Esophagus muscularis mucosa (tissue), 4 donors: ENCODE data around the gene SPOCK3.

Experiments used
- CTCF ChIP-seq, 3 experiments: fragments of 200-600 bp in 2 of 3; fragments of 450-650 bp in 1 of 3; sonication (generic) in 2 of 3; IDR thresholded peaks; one replicate each; pipeline ENCODE4 v1.5.1; 2017 to 2019; ENCODE audit warnings: antibody characterized with exemption in 3 of 3, mild to moderate bottlenecking in 2 of 3, moderate library complexity in 1 of 3
- EP300 ChIP-seq: sonication (generic); formaldehyde crosslinking; IDR thresholded peaks from one replicate; pipeline ENCODE4 v1.6.1; 2017; ENCODE audit warnings: antibody characterized with exemption
- POLR2A ChIP-seq: fragments of 450-650 bp; IDR thresholded peaks from one replicate; pipeline ENCODE4 v1.6.1; 2017; ENCODE audit warnings: antibody characterized with exemption, moderate library complexity, mild to moderate bottlenecking, low read depth

- no peak for TF ChIP-seq CTCF (IDR thresholded peaks at IDR 0.05)
- TF ChIP-seq POLR2A, result no peak
- TF ChIP-seq EP300, result no peak
Observed at GRCh38 chr4:167000141-167000852, 234.0 kb downstream of the SPOCK3 start.
